GM10266 (cell line): ENCODE measurements around the gene HDAC4.

Experiments
- DNase-seq: peaks from one replicate; pipeline ENCODE4 v3.0.0; 2012; ENCODE audit errors: extremely low spot score
- TF ChIP-seq, protein P1 (sequence below): IDR thresholded peaks from 2 replicates; pipeline ENCODE4 v1.5.1; 2012; ENCODE audit warnings: mild to moderate bottlenecking, low read depth; ENCODE audit not compliant: control insufficient read depth, insufficient read depth; ENCODE audit errors: missing control alignments

HDAC4 gene

DNA sequence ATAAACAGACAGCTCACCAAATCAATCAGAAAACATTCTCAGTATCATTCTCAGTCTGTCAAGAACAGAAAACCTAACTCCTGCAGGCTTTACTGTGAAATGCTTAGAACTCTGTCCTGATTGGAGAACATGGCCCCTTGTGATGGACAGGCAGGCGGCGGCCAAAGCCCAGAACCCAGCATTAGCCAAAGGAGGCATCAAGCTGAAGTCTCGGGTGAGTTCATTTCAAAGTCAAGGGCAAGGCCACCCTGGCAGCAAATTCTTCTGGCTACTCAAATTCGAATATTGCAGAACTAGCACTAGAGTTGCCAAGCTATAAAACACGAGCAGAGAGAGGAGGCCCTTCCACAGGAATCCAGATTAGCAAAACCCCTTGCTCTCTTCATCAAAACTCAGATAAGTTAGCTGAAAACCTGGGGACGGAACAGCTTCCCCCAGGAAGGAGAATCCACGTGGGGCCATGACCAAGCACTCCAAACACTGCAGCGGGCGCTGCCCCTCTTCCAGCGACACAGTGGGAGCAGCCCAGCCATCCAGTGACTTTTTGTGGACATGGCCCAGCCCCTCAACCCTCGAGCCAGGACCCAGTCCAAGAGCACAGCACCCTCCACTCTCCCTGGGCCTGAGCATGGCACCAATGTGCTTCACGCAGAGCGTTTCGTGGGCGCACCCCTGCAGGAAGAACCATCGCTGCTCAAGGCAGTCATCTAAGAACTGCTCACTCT lies 98.6 kb downstream of the HDAC4 start:
- TF ChIP-seq, protein P1, sequence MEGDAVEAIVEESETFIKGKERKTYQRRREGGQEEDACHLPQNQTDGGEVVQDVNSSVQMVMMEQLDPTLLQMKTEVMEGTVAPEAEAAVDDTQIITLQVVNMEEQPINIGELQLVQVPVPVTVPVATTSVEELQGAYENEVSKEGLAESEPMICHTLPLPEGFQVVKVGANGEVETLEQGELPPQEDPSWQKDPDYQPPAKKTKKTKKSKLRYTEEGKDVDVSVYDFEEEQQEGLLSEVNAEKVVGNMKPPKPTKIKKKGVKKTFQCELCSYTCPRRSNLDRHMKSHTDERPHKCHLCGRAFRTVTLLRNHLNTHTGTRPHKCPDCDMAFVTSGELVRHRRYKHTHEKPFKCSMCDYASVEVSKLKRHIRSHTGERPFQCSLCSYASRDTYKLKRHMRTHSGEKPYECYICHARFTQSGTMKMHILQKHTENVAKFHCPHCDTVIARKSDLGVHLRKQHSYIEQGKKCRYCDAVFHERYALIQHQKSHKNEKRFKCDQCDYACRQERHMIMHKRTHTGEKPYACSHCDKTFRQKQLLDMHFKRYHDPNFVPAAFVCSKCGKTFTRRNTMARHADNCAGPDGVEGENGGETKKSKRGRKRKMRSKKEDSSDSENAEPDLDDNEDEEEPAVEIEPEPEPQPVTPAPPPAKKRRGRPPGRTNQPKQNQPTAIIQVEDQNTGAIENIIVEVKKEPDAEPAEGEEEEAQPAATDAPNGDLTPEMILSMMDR: no peak

DNA sequence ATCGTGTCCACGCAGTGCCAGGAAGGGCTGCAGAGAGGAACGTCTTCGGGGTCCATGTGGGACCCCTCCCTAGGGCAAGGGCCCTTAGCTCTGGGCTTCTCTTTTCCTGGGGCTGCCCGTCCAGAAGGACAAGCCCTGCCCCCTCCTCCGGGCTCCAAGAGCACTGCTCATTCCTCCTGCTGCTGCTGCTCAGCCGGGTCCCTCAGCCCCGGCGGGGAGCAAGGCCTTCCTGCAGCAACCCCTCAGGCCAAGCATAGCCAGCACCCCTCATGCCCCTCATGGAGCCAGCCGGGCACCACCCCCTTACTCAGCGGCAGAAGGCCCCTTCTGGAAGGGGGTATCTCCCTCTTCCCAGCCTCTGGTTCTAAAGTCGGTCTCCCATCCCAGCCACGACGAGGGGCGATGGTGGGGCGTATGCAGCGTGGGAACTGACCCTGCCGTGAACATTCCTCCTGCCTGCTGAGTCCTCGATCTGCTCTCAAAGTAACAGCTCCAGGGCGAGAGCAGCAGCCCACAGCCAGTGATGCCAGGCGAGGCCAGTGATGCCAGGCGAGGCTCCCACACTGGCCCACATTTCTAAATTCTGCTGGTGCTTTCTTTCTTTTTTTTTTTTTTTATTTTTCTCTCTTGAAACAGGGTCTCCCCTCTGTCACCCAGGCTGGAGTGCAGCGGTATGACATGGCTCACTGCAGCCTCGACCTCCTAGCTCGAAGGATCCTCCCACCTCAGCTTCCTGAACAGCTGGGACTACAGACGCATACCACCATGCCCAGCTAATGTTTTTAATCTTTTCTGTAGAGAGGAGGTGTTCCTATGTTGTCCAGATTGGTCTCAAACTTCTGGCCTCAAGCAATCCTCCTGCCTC lies 99.7 kb downstream of the HDAC4 start:
- no peak for DNase-seq
- TF ChIP-seq, protein P1: no peak

More for the DNA sequence above, 98.6 kb downstream of the HDAC4 start:
- no peak for DNase-seq

DNA sequence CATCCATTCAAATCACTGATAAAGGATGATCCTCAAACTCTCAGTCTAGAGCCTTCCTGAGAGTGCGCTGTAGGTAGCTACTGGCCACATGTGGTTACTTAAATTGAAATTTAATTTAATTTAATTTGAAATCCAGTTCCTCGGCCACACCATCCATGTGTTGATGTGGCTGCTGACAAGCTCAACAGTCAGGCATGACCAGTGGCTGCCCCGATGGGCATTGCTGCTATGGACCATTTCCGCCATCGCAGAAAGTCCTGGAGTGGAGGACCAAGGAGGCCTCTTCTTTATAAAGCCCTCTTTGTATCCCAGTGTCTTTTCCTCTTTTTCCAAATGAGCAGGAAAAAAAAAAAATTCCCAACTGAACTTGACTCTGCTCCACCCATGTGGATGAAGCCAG lies 100.6 kb downstream of the HDAC4 start:
- TF ChIP-seq, protein P1: no peak
- no peak for DNase-seq

DNA sequence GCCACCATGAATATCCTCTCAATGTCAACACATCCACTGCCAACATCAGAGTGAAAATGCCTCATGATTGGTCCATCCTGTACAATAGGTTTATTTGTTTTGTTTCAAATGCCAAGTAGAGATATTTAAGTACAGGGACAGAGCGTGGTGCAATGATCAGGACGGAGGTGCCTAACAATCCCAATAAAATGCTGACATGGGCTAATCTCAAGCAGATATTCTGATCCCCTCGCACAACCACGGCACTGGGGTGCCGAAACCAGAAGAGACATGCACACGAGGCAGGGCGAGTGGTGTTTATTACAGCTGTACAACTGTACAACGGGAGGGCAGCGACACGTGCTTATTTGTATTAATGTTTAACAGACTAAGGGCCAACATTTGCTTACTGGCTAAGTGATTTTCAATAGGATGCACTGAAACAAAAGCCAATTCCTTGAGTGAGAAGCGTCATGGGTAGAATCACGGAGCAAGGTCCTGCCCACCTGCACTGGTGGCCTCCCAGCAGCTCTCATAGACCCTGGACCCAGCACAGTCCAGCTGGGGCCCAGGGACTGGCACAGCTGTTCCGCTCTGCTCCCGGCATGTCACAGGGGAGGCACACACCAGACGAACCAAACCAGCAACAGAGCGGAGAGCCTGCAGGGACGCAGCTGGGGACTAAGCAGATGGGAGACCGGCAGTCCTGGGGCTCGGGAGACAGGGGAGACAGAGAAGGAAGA lies 101.4 kb downstream of the HDAC4 start:
- DNase-seq: no peak
- TF ChIP-seq, protein P1: no peak

DNA sequence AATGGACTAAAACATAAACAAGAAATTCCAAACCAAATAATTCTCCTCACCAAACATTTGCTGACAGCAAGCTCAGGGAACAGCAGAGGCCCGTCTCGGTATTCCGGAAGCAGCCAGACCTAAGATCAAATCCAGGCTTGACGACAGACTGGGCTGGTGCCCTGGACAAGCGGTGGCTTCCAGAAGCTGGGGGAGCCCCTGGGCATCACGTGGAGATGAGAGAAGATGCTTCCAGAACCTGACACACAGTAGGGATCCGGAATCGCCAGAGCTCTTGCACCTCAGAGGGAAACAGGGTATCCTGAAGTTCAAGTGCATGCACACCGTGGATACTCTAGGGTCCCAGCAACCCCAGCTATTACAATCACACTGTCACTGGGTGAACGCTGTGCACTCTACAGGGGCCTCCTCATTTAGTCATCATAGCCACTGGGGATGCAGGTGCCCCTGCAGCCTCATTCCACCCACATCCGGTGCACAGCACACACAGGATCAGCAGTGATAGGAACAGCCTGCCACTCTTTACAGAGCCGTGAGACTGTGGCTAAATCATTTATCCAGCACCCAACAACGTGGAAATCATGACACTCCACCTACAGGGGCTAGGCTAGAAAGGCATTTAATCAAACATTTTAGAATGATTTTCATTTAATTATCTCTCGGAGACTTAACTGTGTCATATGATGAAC lies 102.6 kb downstream of the HDAC4 start:
- DNase-seq: no peak

More for the DNA sequence above, 102.6 kb downstream of the HDAC4 start:
- TF ChIP-seq, protein P1: no peak
